AG08395 (cell line): ENCODE results near the gene TINAGL1.

Experiments
- DNase-seq: peaks from one replicate; pipeline ENCODE4 v3.0.0; 2012; ENCODE audit warnings: mixed read lengths, low spot score

Gene TINAGL1

GRCh38 chr1:31568895-31569595, 7.3 kb upstream of the TINAGL1 start:
- DNase-seq = no peak

DNA sequence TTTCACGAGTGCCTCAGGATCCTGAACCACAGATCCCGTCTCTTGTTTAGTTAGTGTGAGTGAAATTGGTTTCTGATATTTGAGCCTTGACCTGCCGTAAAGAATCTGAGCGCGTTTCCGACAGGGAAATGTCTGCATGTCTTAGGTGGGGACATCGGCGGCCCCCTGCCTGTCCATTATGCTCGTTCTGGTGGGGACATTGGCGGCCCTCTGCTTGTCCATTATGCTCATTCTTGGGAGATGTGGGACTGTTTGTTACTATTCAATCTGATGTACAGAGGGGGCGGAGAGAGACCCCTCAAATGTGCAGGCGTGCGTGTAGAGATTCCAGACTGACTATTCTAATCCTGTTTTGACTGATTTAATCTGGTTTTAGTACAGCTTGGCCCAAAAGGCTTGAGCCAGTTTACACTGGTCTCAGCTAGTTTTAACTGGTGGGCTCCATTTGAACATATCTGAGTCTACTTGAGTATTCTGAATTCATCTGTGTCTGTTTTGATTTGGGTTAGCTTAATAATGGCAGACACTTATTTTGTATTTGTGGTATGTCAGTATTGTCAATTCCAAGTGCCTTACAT, 6.6 kb upstream of the TINAGL1 start:
- no peak for DNase-seq

DNA sequence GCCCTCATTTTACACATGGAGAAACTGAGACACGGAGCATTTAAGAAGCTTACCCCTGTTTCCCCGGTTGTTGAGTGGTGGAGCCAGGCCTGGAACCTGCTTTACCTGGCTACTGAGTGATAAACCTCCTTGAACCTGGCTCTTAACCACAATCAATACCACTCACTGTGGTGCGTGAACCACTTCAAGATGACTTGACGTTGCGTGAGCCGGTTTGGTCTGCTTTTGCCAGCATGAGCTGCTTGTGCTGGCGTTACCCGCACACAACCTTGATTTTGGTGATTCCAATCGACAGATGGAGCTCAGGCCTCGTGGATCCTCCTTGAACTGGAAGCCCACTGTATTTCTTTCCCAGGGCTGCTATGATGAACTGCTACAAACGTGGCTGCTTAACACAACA, 6.1 kb upstream of the TINAGL1 start:
- no peak for DNase-seq

DNA sequence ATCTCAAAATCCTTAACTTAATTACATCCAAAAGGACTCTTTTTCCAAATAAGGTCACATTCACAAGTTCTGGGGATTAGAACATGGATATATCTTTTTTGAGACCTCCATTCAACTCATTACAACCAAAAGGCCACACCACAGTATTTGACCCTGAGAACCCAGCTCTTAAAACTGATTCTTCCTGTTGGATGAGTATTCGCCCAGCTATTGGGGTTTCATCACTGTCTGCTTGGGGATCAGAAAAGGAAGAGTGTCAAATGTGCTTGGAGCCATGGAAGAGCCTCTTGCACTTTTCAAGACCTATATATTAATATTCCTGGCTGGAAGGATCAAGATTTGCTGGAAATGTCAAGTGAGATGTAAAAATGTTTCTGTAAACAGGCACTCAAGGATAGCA, 5.4 kb upstream of the TINAGL1 start:
- DNase-seq = no peak

- DNase-seq = no peak
Measured at GRCh38 chr1:31571340-31572295, 4.7 kb upstream of the TINAGL1 start.

DNA sequence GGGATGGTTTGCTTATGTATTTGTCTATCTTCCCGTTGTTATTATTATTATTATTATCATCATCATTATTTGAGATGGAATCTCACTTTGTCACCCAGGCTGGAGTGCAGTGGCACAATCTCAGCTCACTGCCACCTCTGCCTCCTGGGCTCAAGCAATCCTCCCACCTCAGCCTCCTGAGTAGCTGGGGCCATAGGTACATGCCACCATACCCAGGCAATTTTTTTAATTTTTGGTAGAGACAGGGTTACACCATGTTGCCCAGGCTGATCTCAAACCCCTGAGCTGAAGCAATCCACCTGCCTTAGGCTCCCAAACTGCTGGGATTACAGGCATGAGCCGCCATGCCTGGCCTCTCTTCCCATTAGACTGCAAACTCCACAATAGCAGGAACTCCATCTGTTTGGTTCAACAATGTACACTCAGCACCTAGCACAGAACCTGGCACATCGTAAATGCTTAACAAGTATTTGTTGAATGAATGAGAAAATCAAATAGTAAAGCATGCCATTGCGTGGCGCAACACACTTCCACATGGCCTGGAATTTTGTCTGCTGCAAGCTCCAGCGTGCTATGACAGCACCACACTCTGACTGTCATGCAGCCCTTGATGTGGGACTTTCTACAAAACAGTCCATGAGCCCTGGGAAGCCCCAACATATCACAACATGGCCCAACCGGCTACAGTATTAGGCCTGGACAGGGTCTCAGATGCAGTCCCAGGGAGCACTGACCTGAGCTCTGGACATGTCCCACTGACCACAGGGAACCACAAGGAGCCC, 3.8 kb upstream of the TINAGL1 start:
- peak; percentile 46 for DNase-seq

DNA sequence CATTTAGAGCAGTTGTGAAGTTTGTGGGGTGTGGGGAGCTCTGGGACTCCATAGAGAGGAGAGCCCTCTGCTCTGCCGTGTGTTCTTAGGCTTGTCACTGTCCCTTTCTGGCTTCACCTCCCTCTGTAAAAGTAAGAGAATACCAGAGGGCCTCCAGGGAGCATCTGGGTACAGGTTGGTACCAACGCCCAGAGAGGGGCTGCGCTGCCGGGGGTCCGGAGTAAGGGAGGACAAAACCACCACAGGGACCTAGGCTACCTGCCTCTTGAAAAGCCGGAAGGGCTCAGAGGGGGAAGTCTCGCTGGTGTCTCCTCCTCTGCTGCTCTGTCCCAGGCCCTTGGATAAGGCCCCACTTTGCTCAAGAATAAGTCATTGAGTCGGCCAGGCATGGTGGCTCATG, 3.1 kb upstream of the TINAGL1 start:
- DNase-seq = no peak

GRCh38 chr1:31574749-31575368, 1.5 kb upstream of the TINAGL1 start:
- no peak for DNase-seq

DNA sequence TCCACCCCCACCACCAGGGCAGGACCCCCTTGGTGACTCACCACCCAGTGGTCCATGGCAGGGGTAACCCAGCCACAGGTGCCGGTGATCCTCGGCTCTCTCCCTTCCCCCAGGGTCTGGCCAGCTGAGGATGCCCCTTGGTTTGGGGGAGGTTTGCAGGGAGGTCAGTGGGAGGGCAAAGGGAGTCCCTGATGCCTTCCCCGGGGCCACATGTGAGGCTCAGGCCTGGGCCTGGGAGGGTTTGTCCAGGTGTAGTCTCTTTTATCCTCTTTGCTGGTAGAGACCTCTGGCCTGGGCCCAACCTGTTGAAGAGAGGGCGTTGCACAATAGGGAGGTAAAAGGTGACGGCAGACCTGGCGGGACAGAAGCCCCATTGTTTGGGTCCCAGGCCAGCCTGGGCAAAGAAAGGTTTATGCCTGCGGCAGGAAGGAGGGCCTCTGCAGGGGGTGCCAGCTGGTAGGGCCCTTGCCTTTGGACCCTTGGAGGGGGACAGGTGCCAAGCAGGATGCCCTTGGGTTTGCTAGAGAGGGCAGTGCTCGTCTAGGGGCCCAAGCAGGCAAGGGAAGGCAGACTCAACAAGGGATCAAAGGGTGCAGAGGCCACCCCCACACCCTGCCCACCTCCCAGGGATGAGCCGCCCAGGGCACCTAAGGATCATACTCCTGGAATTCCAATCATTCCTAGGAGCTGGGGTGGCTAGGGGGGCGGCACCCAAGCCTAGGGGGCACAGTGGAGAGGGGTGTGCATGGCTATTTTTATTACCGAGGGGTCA, 760 bp upstream of the TINAGL1 start:
- DNase-seq = no peak

GRCh38 chr1:31576743-31577455, 584 bp downstream of the TINAGL1 start:
- DNase-seq = no peak

- no peak for DNase-seq
Measured at GRCh38 chr1:31577515-31578192, 1.3 kb downstream of the TINAGL1 start.

DNA sequence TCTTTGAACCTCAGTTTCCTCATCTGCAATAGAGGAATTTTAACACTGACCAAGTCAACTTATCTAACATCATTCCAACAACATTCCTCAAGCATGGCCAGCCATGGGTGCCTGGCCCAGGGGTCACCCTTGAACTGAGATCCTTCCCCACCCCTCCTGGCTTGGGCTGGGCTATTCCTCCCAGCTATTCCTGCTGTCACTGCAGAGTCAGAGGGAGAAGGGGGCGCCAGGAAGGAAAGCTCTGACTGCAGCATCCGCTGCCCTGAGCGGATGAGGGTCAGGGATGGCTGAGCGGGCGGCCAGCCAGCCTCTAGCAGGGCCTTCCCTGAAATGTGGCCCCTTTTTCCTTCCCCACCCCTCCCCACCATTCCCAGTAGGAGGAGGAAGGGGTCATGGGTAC, 3.1 kb downstream of the TINAGL1 start:
- no peak for DNase-seq

GRCh38 chr1:31580513-31580870, 4.2 kb downstream of the TINAGL1 start:
- no peak for DNase-seq

DNA sequence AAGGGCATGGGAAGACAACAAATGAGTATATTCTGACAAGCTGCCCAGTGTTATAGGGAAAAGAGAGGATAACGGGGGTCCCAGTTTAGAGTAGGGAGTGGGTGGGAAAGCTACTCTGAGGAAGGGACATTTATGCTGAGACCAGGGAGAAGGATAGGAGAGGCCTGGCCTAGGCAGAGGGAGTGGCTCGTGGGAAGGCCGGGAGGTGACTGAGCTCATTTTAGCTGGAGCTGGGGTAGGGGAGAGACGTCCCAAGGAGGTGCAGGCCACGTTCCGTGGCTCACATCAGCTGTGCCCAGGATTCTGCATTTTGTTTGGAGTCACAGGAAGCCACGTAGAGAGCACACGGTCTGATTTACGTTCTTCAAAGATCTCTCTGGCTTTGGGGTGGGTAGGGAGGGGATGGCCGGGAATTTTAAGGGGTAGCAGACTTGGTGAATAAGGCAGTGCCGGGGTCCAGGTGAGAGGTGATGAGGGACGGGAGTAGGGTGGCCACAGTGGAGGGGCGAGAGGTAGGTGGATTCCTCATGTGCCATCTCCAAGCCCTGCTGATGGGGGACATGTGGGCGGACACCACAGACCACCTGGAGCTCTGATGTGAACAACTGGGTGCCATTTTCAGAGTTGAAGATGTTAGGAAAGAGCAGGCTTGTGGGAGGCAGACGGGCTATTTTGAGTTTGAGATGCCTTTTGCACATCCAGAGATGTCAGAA, 4.7 kb downstream of the TINAGL1 start:
- DNase-seq = no peak

- no peak for DNase-seq
Measured at GRCh38 chr1:31581821-31582810, 5.8 kb downstream of the TINAGL1 start.

DNA sequence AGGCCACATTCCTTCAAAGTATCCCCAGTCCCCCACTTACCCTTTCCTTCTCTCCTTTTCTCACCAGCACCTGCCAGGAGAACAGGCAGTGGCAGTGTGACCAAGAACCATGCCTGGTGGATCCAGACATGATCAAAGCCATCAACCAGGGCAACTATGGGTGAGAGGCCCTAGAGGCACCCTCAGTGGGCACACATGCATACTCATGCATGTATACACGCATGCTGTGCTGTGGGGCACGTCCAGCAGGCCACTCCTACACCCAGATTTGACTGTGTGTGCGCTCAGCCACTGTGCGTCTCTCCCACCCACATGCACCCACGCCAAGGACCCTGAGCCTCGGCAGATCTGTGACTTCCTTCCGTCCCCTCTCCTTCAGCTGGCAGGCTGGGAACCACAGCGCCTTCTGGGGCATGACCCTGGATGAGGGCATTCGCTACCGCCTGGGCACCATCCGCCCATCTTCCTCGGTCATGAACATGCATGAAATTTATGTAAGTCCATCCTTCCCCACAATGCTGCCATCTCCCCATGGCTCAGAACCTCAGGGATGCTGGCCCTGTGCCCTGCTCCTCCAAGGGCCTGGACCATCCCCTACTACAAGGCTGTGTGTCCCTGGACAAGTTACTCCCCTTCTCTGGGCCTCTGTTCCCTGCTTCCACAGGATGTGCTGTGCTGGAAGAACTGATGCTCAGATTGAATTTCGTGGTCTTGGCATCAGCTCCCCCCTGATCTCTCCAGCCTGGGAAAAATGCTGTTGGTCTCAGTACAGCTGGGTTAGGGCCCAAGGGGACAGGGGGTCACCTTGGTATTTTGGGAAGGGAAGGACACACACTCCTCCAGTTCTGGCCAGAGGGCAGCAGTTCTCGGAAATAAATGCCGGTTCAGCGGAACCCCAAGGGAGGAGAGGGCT, 7.0 kb downstream of the TINAGL1 start:
- DNase-seq = no peak
